ENCODE data around the gene TUNAR.
"Not testable (repeated sequence)": the region's sequence is repeated elsewhere in the genome, so short reads cannot be mapped to it uniquely, and the experiment has no call there.

Gene TUNAR

DNA sequence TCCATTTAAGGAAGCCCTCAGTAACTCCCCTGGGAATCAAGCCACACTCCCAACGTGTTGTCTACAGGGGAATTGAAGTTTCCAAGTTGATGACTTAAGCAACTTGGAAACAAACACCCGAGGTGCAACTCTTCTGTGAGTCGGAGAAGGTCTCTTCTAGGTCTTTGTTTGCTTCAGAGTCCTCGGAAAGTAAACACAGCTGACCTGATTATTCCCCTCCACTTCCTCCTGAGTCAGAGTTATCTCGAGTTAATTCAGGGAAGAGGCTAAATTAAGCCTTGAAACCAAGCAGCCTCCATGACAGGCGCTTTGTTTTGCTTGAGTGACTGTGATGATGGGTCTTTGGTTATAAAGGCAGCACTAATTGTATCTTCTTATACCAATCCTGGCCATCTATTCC, 41.8 kb downstream of the TUNAR start:
- no peak for DNase-seq (ENCODE audit: low spot score)

DNA sequence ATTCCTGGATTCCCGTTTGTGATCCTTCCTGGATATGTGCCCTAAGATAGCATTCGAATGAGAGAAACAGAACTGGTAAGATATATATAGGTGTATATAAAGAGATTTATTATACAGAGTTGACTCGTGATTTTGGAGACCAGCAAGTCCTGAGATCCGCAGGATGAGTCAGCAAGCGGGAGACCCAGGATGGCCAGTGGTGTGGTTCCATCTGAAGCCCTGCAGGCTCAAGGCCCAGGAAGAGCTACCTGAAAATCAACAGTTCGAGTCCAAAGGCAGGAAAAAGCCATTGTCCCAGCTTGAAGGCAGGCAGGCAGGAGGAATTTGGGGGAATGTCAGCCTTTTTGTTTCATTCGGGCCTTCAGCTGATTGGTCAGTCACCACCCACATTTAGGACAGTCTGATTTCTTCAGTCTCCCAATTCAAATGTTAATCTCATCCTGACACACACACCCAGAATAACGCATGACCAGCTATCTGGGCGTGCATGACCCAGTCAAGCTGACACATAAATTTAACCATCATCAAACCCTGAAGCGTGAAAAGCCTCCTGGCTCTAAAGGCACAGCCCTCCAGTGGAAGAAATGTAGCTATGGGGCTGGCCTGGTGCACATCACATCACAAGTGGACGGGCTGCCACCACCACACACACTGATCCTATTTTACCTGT, 44.3 kb downstream of the TUNAR start:
- DNase-seq (ENCODE audit: low spot score) = no peak

GRCh38 chr14:95922080-95922479, 45.4 kb downstream of the TUNAR start:
- no peak for DNase-seq (ENCODE audit: low spot score)

- DNase-seq (ENCODE audit: low spot score) = no peak
These were observed 52.1 kb downstream of the TUNAR start for GRCh38 chr14:95928751-95929150.

DNA sequence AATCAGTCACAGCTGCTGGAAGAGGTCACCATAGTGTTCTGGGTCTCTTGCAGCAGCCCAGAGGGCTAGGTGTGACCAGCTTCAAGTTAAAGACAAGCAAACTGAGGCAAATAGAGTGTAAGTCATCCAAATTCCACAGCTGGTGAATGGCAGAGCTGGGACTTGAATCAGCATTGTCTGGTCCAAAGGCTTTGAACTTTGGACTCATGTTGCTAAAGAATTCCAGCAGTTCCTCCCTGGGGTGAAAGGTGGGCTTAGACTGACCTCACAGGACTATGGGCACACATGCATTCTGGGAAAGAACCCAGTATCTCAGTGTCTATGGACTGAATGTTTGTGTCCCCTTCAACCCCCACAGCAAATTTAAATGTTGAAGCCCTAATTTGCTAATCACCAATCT, 54.8 kb downstream of the TUNAR start:
- no peak for DNase-seq (ENCODE audit: low spot score)

GRCh38 chr14:95935228-95935822, 58.7 kb downstream of the TUNAR start:
- DNase-seq (ENCODE audit: low spot score) = peak; percentile 9

DNA sequence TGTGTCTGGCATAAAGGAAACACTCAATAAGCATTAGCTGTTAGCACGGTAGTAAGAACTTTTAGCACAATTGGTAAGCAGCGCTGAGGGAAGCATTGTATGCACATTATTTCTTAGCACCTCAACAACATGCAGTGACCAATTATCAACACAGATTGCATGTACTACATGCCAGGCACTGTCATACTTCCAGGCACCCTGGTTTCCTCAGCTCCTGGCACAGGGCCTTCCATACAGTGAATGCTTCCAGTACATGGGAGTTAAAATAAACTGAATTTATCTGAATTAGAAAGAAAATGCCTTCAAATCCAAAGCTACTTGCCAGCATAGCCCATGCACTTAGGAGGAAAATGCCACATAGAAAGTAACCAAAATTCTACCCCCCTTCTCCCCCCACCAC, 59.4 kb downstream of the TUNAR start:
- no peak for DNase-seq (ENCODE audit: low spot score)

DNA sequence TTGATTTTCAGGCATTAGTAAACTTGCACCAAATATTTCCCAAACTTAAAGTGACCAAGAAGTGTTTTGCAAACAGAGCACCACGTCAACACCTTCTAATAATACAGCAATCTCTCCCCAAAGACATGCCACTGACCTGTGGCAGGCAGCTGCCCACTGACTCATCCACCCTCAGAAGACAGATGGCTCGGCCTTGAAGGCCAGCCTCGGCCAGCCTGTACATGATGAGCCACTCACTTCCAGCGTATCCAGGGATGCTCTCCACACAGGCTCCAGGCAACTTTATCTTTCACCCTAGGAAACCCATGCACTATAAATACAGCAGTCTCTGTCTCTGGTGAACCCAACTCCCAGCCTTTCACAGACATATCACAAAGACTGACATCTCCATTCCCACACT, 62.7 kb downstream of the TUNAR start:
- DNase-seq (ENCODE audit: low spot score) = no peak

- no peak for DNase-seq (ENCODE audit: low spot score)
These were observed 65.3 kb downstream of the TUNAR start for GRCh38 chr14:95941897-95942296.

- peak; percentile 63 for DNase-seq (ENCODE audit: low spot score)
These were observed 67.1 kb downstream of the TUNAR start for GRCh38 chr14:95943699-95944098.

DNA sequence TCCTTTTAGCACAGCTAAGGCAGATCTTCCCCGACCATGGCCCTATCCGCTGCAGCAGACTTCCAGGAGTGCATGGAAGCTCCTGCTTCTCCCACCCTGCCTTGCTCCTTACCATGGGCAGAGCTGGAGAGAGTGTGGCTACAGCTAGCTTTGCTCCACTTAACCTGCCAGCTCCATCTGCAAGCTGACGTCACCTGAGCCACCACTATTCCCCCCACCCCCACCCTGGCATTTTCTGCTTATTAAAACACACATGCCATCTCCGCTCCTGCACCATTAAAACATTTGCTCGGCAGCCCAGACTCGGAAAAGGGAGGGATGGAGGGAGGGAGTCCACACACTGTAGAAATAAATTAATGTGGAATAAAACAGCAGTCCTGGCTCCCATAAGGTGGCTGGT, 67.8 kb downstream of the TUNAR start:
- DNase-seq (ENCODE audit: low spot score) = no peak

GRCh38 chr14:95946867-95947266, 70.2 kb downstream of the TUNAR start:
- no peak for DNase-seq (ENCODE audit: low spot score)

GRCh38 chr14:95948558-95948981, 71.9 kb downstream of the TUNAR start:
- no peak for DNase-seq (ENCODE audit: low spot score)

- DNase-seq (ENCODE audit: low spot score) = no peak
These were observed 74.7 kb downstream of the TUNAR start for GRCh38 chr14:95951359-95951758.

DNA sequence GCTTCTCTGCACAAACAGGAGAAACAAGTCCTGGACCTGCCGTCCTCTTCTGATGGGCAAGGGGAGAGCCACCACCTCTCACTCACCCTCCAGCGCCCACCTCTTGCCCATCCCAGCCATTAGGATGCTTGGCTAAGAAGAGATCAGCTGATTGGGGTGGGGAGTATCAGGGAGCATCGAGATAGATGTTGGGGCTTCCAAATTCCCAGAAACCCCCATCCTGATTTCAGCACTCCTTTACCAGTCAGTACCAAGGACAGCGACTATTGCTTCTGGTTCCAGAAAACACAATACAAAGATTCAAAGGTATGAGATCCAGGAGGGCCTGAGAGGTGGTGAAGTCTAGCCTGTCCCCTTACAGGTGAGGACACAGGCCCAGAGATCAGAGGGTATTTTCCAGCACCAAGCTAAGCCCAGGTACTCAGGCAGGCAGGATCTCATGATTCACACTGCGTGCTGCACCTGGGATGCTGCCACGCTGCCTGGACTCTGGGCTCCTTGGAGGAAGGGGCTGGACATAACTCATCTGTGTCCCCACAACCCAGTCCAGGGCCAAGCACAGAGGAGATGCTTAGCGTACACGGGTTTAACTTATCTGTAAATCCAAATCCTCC, 76.6 kb downstream of the TUNAR start:
- DNase-seq (ENCODE audit: low spot score) = no peak

GRCh38 chr14:95956601-95957460, 80.2 kb downstream of the TUNAR start:
- no peak for DNase-seq (ENCODE audit: low spot score)

- DNase-seq (ENCODE audit: low spot score) = no peak
These were observed 81.5 kb downstream of the TUNAR start for GRCh38 chr14:95958105-95958504.

DNA sequence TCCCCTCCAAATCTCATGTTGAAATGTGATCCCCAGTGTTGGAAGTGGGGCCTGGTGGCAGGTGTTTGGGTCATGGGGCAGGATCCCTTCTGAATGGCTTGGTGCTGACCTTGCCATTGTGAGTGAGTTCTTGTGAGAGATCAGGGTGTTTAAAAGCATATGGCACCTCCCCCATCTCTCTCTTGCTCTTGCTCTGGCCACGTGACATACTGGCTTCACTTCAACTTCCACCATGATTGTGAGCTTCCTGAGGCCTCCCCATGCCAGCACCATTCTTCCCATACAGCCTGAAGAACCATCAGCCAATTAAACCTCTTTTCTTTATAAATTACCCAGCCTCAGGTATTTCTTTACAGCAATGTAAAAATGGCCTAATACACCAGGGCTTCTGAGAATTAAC, 82.7 kb downstream of the TUNAR start:
- DNase-seq (ENCODE audit: low spot score) = no peak

GRCh38 chr14:95961481-95961880, 84.8 kb downstream of the TUNAR start:
- no peak for DNase-seq (ENCODE audit: low spot score)

DNA sequence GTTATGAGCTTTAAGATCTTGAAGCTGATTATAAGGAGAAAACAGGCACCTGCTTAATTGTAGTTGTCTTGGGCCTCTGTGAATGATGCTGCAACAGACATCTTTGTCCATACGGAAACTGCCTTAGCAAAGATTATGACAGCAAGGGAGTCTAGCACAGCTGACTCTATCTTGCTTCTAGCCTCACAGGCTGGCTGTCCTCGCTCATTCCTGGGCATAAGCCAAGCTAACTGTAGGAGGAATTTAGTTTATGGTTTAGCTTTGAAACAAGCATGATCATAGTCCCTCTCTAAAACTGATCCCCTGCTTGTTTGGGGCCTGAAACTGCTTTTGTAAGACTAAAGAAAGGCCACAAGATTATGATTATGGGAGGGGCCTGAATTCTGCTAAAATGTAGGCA, 88.3 kb downstream of the TUNAR start:
- DNase-seq (ENCODE audit: low spot score) = peak; percentile 40

DNA sequence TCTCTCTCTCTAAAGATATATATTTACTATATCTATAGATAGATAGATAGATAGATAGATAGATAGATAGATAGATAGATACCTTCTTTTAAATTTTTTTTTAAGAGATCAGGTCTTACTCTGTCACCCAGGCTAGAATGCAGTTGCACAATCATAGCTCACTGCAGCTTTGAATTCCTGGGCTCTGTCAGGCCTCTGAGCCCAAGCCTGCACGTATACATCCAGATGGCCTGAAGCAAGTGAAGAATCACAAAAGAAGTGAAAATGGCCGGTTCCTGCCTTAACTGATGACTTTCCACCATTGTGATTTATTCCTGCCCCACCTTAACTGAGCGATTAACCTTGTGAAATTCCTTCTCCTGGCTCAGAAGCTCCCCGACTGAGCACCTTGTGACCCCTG, 91.4 kb downstream of the TUNAR start:
- DNase-seq (ENCODE audit: low spot score) = not testable (repeated sequence)

All from Ammon's horn (tissue), 1 donor.